Measurements from ENCODE around the gene FUT8.

GRCh38 chr14:65627315-65627714 is 214.8 kb downstream of the FUT8 start:
- TF ChIP-seq CTCF (conservative IDR thresholded peaks at IDR 0.05; ENCODE audit: low read length) (no peak), EZH2phosphoT487 (IDR thresholded peaks at IDR 0.05; ENCODE audit: borderline replicate concordance) (no peak)

Measured in Loucy (cell line).